ENCODE results near the gene CYP2B6.
"Not testable (repeated sequence)": the region's sequence is repeated elsewhere in the genome, so short reads cannot be mapped to it uniquely, and the experiment has no call there.

The CYP2B6 gene

DNA sequence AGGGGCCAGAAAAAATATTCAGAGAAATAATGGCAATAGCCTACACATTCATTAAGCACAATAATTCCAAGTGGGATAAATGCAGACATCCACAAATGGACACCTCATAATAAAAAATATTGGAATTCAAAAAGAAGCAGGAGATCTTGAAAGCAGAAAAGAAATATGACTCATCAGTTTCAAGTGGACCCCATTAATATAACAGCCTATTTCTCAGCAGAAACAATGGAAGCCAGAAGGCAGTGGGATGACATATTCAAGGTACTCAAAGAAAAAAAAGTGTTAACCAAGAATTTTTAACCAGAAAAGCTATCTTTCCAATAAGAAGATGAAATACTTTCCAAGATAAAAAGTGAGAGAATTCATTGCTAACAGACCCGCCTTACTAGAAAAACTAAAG is 48.7 kb downstream of the CYP2B6 start:
- no peak for DNase-seq (ENCODE audit: low spot score)
- TF ChIP-seq, protein P1, sequence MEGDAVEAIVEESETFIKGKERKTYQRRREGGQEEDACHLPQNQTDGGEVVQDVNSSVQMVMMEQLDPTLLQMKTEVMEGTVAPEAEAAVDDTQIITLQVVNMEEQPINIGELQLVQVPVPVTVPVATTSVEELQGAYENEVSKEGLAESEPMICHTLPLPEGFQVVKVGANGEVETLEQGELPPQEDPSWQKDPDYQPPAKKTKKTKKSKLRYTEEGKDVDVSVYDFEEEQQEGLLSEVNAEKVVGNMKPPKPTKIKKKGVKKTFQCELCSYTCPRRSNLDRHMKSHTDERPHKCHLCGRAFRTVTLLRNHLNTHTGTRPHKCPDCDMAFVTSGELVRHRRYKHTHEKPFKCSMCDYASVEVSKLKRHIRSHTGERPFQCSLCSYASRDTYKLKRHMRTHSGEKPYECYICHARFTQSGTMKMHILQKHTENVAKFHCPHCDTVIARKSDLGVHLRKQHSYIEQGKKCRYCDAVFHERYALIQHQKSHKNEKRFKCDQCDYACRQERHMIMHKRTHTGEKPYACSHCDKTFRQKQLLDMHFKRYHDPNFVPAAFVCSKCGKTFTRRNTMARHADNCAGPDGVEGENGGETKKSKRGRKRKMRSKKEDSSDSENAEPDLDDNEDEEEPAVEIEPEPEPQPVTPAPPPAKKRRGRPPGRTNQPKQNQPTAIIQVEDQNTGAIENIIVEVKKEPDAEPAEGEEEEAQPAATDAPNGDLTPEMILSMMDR (IDR thresholded peaks at IDR 0.05; ENCODE audit: extremely low read depth, insufficient read depth, missing control alignments), result no peak
- in situ Hi-C loops (cut with MboI; ENCODE audit: low pct_unique_long_range_greater_than_20kb, low sequenced_read_pairs, unreplicated experiment), result no loop called here

DNA sequence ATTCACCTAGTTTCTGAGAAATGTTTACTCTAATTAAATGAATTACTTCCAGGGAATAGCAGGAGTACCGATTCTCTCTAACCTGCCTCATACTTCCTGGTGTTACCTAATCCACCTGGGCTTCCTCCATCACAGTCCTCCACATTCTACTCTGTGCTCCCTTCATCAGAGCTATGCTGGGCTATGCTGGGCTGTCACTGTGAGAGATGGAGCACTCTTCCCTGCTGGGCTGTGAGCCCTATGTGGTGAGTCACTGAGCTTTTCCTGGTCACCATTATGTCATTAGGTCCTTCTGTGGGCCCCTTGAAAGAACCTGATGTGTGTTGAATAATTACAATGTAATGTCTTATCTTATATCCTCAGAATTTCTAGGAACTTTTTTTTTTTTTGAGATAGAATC is 54.0 kb downstream of the CYP2B6 start:
- in situ Hi-C loops (cut with MboI; ENCODE audit: low pct_unique_long_range_greater_than_20kb, low sequenced_read_pairs, unreplicated experiment); DNase-seq (ENCODE audit: low spot score): not testable (repeated sequence)

DNA sequence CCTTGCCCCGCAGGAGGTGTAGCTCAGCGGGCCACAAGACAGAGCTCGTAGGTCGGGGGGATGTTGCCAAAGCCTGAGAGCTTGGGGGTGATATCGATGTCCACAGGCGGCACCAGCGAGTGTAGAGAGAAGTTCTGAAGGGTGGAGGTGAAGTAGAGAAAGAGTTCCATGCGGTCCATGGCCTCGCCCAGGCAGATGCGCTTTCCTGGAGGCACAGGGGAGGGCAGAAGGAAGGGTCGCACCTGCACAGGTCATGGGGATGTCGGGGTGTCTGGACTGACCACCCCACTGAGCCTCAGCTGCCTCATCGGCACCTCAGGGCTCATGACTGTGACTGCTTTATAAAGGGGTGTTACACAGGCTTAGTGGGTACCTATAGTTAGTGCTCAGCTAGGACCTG is 59.3 kb downstream of the CYP2B6 start:
- no peak for DNase-seq (ENCODE audit: low spot score)
- in situ Hi-C loops (cut with MboI; ENCODE audit: low pct_unique_long_range_greater_than_20kb, low sequenced_read_pairs, unreplicated experiment), result no loop called here
- TF ChIP-seq, protein P1 (IDR thresholded peaks at IDR 0.05; ENCODE audit: extremely low read depth, insufficient read depth, missing control alignments), result no peak

DNA sequence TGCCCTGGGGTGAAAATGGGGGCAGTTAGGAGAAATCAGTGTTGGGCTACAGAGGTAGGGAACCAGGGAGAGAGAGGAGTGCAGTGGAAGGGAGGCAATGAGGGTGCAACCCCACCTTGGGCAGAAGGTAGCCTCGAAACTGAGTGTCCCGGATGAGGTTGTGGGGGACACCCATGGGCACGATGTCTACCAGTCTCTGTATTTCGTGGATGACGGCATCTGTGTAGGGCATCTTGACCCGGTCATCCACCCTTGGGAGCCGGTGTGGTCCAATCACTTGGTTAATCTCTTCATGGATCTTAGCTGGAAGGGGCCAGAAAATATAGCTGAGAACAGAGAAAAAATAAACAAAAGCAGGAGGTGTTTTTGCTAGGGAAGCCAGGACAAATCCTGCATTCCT is 61.1 kb downstream of the CYP2B6 start:
- DNase-seq (ENCODE audit: low spot score); in situ Hi-C loops (cut with MboI; ENCODE audit: low pct_unique_long_range_greater_than_20kb, low sequenced_read_pairs, unreplicated experiment): not testable (repeated sequence)

DNA sequence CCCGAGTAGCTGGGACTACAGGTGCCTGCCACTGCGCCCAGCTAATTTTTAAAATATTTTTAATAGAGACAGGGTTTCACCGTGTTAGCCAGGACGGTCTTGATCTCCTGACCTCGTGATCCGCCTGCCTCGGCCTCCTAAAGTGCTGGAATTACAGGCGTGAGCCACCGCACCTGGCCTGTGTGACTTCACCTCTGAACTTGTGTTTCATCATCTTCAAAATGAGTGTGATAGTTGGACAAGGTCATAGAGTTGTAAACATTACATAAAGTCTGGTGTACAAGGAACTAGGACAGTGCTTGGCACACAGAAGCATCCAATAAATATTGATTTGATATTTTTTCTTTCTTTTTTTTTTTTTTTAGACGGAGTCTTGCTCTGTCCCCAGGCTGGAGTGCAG is 62.2 kb downstream of the CYP2B6 start:
- in situ Hi-C loops (cut with MboI; ENCODE audit: low pct_unique_long_range_greater_than_20kb, low sequenced_read_pairs, unreplicated experiment), result not testable (repeated sequence)

DNA sequence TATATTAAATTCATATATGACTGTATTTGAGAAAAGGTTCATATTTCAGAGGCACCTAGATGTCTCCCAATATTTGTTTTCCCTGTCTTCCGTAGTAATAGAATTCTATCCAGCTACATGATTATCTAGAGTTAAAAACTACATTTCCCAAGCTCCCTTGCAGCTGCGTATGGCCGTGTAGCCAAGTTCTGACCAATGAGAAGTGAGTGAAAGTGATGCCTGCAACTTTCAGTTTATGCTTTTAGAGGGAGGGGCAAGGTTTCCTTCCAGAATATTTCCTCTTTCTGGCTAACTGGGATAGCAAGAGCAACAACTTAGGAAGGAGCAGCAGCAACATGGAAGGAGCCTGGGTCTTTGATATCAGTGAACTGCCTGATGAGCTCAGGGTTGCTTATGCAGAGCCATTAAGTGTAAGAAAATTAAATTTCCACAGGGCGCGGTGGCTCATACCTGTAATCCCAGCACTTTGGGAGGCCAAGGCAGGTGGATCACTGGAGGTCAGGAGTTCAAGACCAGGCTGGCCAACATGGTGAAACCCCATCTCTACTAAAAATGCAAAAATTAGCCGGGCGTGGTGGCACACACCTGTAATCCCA is 74.0 kb downstream of the CYP2B6 start:
- DNase-seq (ENCODE audit: low spot score), result no peak
- TF ChIP-seq, protein P1 (IDR thresholded peaks at IDR 0.05; ENCODE audit: extremely low read depth, insufficient read depth, missing control alignments), result no peak
- in situ Hi-C loops (cut with MboI; ENCODE audit: low pct_unique_long_range_greater_than_20kb, low sequenced_read_pairs, unreplicated experiment), result no loop called here

More for the DNA sequence above, 62.2 kb downstream of the CYP2B6 start:
- not testable (repeated sequence) for DNase-seq (ENCODE audit: low spot score)
